A549 (cell line): Measurements from ENCODE around the gene PEX26. TPM values are rescaled to one million over a fixed set of nuclear protein-coding genes. Genes with fewer than 3 reads are reported as not detected.

Experiments used
- ATAC-seq, 2 experiments: fragments of 200-7000 bp in 1 of 2; fragments of >200 bp in 1 of 2; cut with Nextera tagmentation in 1 of 2; cut with Tn5 transposase in 1 of 2; 3 replicates each; pipeline versions ENCODE4 v1.8.0 to v1.9.1; 2018 to 2020; ENCODE audit warnings: mild to moderate bottlenecking in 1 of 2, moderate library complexity in 1 of 2
- CTCF ChIA-PET: fragments of 300-600 bp; sonication (Branson Sonifier 250); formaldehyde crosslinking; extraction: SDS; loops from one replicate; lab custom pipeline; 2021; ENCODE audit warnings: antibody characterized with exemption, inconsistent platforms; lab: Yijun Ruan, JAX
- POLR2A ChIA-PET: fragments of 350-600 bp; formaldehyde crosslinking; extraction: SDS; loops from one replicate; lab custom pipeline; 2021; ENCODE audit warnings: antibody characterized with exemption, inconsistent platforms; lab: Yijun Ruan, JAX
- DNase-seq, 2 experiments: peaks; one replicate each; pipeline versions ENCODE4 v3.0.0 to v3.0.0-alpha.2; 2011 to 2016; ENCODE audit warnings: low read depth in 1 of 2, low spot score in 1 of 2
- FAIRE-seq: peaks from 2 replicates; lab custom pipeline; 2011; peaks lifted over from hg19 to GRCh38; lab: Jason Lieb, UNC
- H3K27ac ChIP-seq, 2 experiments: fragments of >200 bp; sonication (Bioruptor Twin); formaldehyde crosslinking; 3 replicates each; pipeline ENCODE4 v1.5.1; 2016 to 2017
- H3K4me1 ChIP-seq: fragments of >200 bp; sonication (Bioruptor Twin); formaldehyde crosslinking; 3 replicates; pipeline ENCODE4 v1.6.1; 2016
- H3K4me2 ChIP-seq: fragments of >200 bp; sonication (Bioruptor Twin); formaldehyde crosslinking; 3 replicates; pipeline ENCODE4 v1.6.1; 2016
- H3K4me3 ChIP-seq: fragments of >200 bp; sonication (Bioruptor Twin); formaldehyde crosslinking; 3 replicates; pipeline ENCODE4 v1.5.1; 2016
- H3K9me3 ChIP-seq: fragments of >200 bp; sonication (Bioruptor Twin); formaldehyde crosslinking; 3 replicates; pipeline ENCODE4 v1.6.1; 2016
- CBX2 ChIP-seq: fragments of 200-600 bp; sonication (generic); IDR thresholded peaks from 2 replicates; pipeline ENCODE4 v1.6.1; 2016; ENCODE audit warnings: low read depth, mild to moderate bottlenecking, borderline replicate concordance
- CBX8 ChIP-seq: fragments of 200-600 bp; sonication (generic); IDR thresholded peaks from 2 replicates; pipeline ENCODE4 v1.6.1; 2016
- CEBPB ChIP-seq, 2 experiments: fragments of >200 bp in 1 of 2; sonication (Bioruptor Twin) in 1 of 2; formaldehyde crosslinking in 1 of 2; IDR thresholded peaks; 2 replicates each; pipeline ENCODE4 v1.6.1; 2012 to 2016
- CTCF ChIP-seq: fragments of >200 bp; sonication (Bioruptor Twin); formaldehyde crosslinking; IDR thresholded peaks from 3 replicates; pipeline ENCODE4 v1.5.1; 2016
- ESRRA ChIP-seq: fragments of 150-350 bp; IDR thresholded peaks from 2 replicates; pipeline ENCODE4 v1.6.1; 2014; ENCODE audit warnings: mild to moderate bottlenecking, low read length, borderline replicate concordance
- FOSB ChIP-seq: fragments of 250-450 bp; sonication (Bioruptor Pico); IDR thresholded peaks from 2 replicates; pipeline ENCODE4 v1.5.0; 2020; ENCODE audit warnings: mild to moderate bottlenecking, moderate library complexity
- FOXS1 ChIP-seq: fragments of 250-450 bp; sonication (Bioruptor Pico); IDR thresholded peaks from 2 replicates; pipeline ENCODE4 v1.5.0; 2020; ENCODE audit warnings: mild to moderate bottlenecking, moderate library complexity
- HDAC2 ChIP-seq: fragments of 200-600 bp; sonication (generic); IDR thresholded peaks from 2 replicates; pipeline ENCODE4 v1.6.1; 2016
- HMGXB4 ChIP-seq: fragments of 250-450 bp; sonication (Bioruptor Pico); IDR thresholded peaks from 2 replicates; pipeline ENCODE4 v1.5.0; 2021; ENCODE audit warnings: mild to moderate bottlenecking, moderate library complexity, borderline replicate concordance
- HOXA7 ChIP-seq: fragments of 250-450 bp; sonication (Bioruptor Pico); IDR thresholded peaks from 2 replicates; pipeline ENCODE4 v1.5.0; 2020; ENCODE audit warnings: mild to moderate bottlenecking, moderate library complexity
- HOXB13 ChIP-seq: fragments of 250-450 bp; sonication (Bioruptor Pico); IDR thresholded peaks from 2 replicates; pipeline ENCODE4 v1.5.0; 2020; ENCODE audit warnings: low read depth, mild to moderate bottlenecking, moderate library complexity
- HOXB5 ChIP-seq: fragments of 250-450 bp; sonication (Bioruptor Pico); IDR thresholded peaks from 2 replicates; pipeline ENCODE4 v1.5.0; 2020; ENCODE audit warnings: mild to moderate bottlenecking, moderate library complexity
- KDM5A ChIP-seq: fragments of 200-600 bp; sonication (generic); IDR thresholded peaks from 2 replicates; pipeline ENCODE4 v1.6.1; 2016; ENCODE audit warnings: antibody characterized with exemption, mild to moderate bottlenecking
- MAX ChIP-seq: IDR thresholded peaks from 2 replicates; pipeline ENCODE4 v1.6.1; 2012
- MAZ ChIP-seq: fragments of 150-350 bp; IDR thresholded peaks from 2 replicates; pipeline ENCODE4 v1.6.1; 2014; ENCODE audit warnings: antibody characterized with exemption, low read depth, low read length, borderline replicate concordance
- MYC ChIP-seq: IDR thresholded peaks from 2 replicates; pipeline ENCODE4 v1.6.1; 2012; ENCODE audit warnings: mild to moderate bottlenecking, inconsistent platforms, low read length, improper control_type of control experiment, borderline replicate concordance
- NFE2L2 ChIP-seq: fragments of 150-350 bp; conservative IDR thresholded peaks from 2 replicates; pipeline ENCODE4 v1.6.1; 2014; ENCODE audit warnings: low read length
- NPAS2 ChIP-seq: fragments of 250-450 bp; sonication (Bioruptor Pico); IDR thresholded peaks from 2 replicates; pipeline ENCODE4 v1.8.0; 2022; ENCODE audit warnings: mild to moderate bottlenecking, moderate library complexity, borderline replicate concordance
- NR3C1 ChIP-seq: fragments of >200 bp; sonication (Bioruptor Twin); formaldehyde crosslinking; IDR thresholded peaks from 3 replicates; pipeline ENCODE4 v1.6.1; 2017
- POLR2A ChIP-seq: IDR thresholded peaks from 2 replicates; pipeline ENCODE4 v1.6.1; 2012; ENCODE audit warnings: mild to moderate bottlenecking, low read length
- RFX5 ChIP-seq: fragments of 450-650 bp; IDR thresholded peaks from 2 replicates; pipeline ENCODE4 v1.7.1; 2014; ENCODE audit warnings: antibody characterized with exemption, mild to moderate bottlenecking, moderate library complexity
- TFCP2L1 ChIP-seq: fragments of 250-450 bp; sonication (Bioruptor Pico); IDR thresholded peaks from 2 replicates; pipeline ENCODE4 v1.5.0; 2021; ENCODE audit warnings: mild to moderate bottlenecking
- TP53 ChIP-seq: fragments of 250-450 bp; sonication (Bioruptor Pico); IDR thresholded peaks from 2 replicates; pipeline ENCODE4 v1.5.0; 2021; ENCODE audit warnings: mild to moderate bottlenecking, moderate library complexity
- ZC3H11A ChIP-seq: fragments of 450-650 bp; IDR thresholded peaks from 2 replicates; pipeline ENCODE4 v1.6.1; 2014; ENCODE audit warnings: antibody characterized with exemption, mild to moderate bottlenecking
- ZFP36 ChIP-seq: fragments of 450-650 bp; IDR thresholded peaks from 2 replicates; pipeline ENCODE4 v1.6.1; 2014; ENCODE audit warnings: borderline replicate concordance; ENCODE audit not compliant: partially characterized antibody
- ZSCAN20 ChIP-seq: fragments of 250-450 bp; sonication (Bioruptor Pico); IDR thresholded peaks from 2 replicates; pipeline ENCODE4 v1.8.0; 2022; ENCODE audit warnings: mild to moderate bottlenecking, moderate library complexity
- WGBS: methylation state at CpG from one replicate; pipeline ENCODE4 v1.1.6; 2017; ENCODE audit errors: missing lambda C conversion rate; 5-methylcytosine and 5-hydroxymethylcytosine counted together
- polyA plus RNA-seq, 4 experiments: library from polyadenylated mRNA; depleted of rRNA in 3 of 4; stranded (reverse); fragments of >200 nt; fragmentation: RNase III in 1 of 4; extraction: RNeasy Plus Mini Kit Qiagen cat#74134 plus additional on column Dnase treatment in 1 of 4; gene quantifications; 2 replicates in 3 of 4; 3 replicates in 1 of 4; pipeline ENCODE4 v1.2.3, GENCODE V29; 2011 to 2017
- TF ChIP-seq, protein P1 (sequence below): IDR thresholded peaks from 2 replicates; pipeline ENCODE4 v1.6.1; 2012; ENCODE audit warnings: low read depth, borderline replicate concordance
- TF ChIP-seq, protein P2 (sequence below): IDR thresholded peaks from 2 replicates; pipeline ENCODE4 v1.6.1; 2012
- TF ChIP-seq, protein P3 (sequence below): fragments of 450-650 bp; IDR thresholded peaks from 2 replicates; pipeline ENCODE4 v1.6.1; 2014; ENCODE audit warnings: antibody characterized with exemption

PEX26 gene
- polyA plus RNA-seq, 2 of the 4 experiments (the other 2 are of a cell fraction), result 11.8 to 12.4 TPM

GRCh38 chr22:18110954-18111758, 33.4 kb downstream of the PEX26 start:
- ChIA-PET POLR2A (no interaction called here), CTCF (interaction anchor here (1.1 kb wide), 1 partner anchor 13 kb away, joined by 3 read pairs; no protein-coding TSS in a partner anchor)

GRCh38 chr22:18111759-18112330, 34.1 kb downstream of the PEX26 start:
- no peak overlapping the region for H3K4me2 ChIP-seq
- no peak for DNase-seq
- no peak overlapping the region for H3K27ac ChIP-seq
- CTCF ChIA-PET, result no interaction called here
- no peak for FAIRE-seq
- ATAC-seq, result no peak
- no peaks in the 10 kb centered on the region for H3K9me3 ChIP-seq
- WGBS, result 79% methylated on average over 12 of the region's 12 CpGs
- TF ChIP-seq MYC (no peak), CBX8 (no peak), CBX2 (no peak), CTCF (no peak), KDM5A (no peak), ZC3H11A (no peak), ZFP36 (no peak), CEBPB (IDR thresholded peaks at IDR 0.05) (no peak), FOSB (no peak), HOXB5 (CRISPR knock-in tag) (no peak), RFX5 (no peak), NR3C1 (no peak), NFE2L2 (no peak), HMGXB4 (CRISPR knock-in tag) (no peak), ZSCAN20 (CRISPR knock-in tag) (no peak)
- TF ChIP-seq, protein P1, sequence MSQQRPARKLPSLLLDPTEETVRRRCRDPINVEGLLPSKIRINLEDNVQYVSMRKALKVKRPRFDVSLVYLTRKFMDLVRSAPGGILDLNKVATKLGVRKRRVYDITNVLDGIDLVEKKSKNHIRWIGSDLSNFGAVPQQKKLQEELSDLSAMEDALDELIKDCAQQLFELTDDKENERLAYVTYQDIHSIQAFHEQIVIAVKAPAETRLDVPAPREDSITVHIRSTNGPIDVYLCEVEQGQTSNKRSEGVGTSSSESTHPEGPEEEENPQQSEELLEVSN, result no peak
- TF ChIP-seq, all 56 proteins: peak for 0
- Histone ChIP-seq H3K4me1 (no peaks in the 10 kb centered on the region), H3K4me3 (no peak overlapping the region)
- POLR2A ChIA-PET, result no interaction called here

More at GRCh38 chr22:18110954-18111758, 33.4 kb downstream of the PEX26 start:
- no peaks in the 10 kb centered on the region for H3K9me3 ChIP-seq
- TF ChIP-seq ESRRA, result no peak
- no peak for TF ChIP-seq HDAC2
- TF ChIP-seq MAZ, result no peak
- no peak for TF ChIP-seq HOXA7 (CRISPR knock-in tag)
- no peak for TF ChIP-seq MAX
- no peak for TF ChIP-seq POLR2A
- TF ChIP-seq TFCP2L1 (CRISPR knock-in tag), result no peak
- TF ChIP-seq CBX2, result no peak
- TF ChIP-seq, protein P2, sequence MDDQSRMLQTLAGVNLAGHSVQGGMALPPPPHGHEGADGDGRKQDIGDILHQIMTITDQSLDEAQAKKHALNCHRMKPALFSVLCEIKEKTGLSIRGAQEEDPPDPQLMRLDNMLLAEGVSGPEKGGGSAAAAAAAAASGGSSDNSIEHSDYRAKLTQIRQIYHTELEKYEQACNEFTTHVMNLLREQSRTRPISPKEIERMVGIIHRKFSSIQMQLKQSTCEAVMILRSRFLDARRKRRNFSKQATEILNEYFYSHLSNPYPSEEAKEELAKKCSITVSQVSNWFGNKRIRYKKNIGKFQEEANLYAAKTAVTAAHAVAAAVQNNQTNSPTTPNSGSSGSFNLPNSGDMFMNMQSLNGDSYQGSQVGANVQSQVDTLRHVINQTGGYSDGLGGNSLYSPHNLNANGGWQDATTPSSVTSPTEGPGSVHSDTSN, result no peak
- TF ChIP-seq RFX5, result no peak
- no peak for TF ChIP-seq NPAS2 (CRISPR knock-in tag)
- no peak for TF ChIP-seq KDM5A
- no peak for TF ChIP-seq TP53 (CRISPR knock-in tag)
- no peak for TF ChIP-seq HOXB13
- TF ChIP-seq FOXS1, result no peak
- TF ChIP-seq NR3C1, result no peak
- TF ChIP-seq FOSB, result no peak
- TF ChIP-seq CEBPB (IDR thresholded peaks at IDR 0.05), result no peak
- TF ChIP-seq, protein P3, sequence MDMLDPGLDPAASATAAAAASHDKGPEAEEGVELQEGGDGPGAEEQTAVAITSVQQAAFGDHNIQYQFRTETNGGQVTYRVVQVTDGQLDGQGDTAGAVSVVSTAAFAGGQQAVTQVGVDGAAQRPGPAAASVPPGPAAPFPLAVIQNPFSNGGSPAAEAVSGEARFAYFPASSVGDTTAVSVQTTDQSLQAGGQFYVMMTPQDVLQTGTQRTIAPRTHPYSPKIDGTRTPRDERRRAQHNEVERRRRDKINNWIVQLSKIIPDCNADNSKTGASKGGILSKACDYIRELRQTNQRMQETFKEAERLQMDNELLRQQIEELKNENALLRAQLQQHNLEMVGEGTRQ, result no peak
- no peak for FAIRE-seq
- H3K4me2 ChIP-seq, result peak overlapping the region; percentile 65
- DNase-seq, result no peak
- no peaks in the 10 kb centered on the region for H3K4me1 ChIP-seq
- H3K27ac ChIP-seq, result peak overlapping the region in 1 of 2 experiments; percentile 63; a peak in 2 of 6 replicates
- H3K4me3 ChIP-seq, result no peak overlapping the region; the same call in 2 of the 3 replicates
- no peak for ATAC-seq
- 89% methylated on average over 28 of the region's 39 CpGs for WGBS
